Sigmoid colon (tissue), 7 donors: ENCODE results near the gene PEX14. TPM values are rescaled to one million over a fixed set of nuclear protein-coding genes. Genes with fewer than 3 reads are reported as not detected.
A peak's percentile ranks its signal among the peaks of the same experiment; 100 is the strongest.

Experiments
- DNase-seq: peaks from one replicate; pipeline ENCODE4 v3.0.0-alpha.2; 2019
- H3K27ac ChIP-seq, 4 donors: fragments of 200-600 bp; sonication (generic); one replicate each; pipeline ENCODE4 v1.5.1; 2016 to 2019; ENCODE audit warnings: mild to moderate bottlenecking in 1 of 4
- H3K27me3 ChIP-seq, 3 donors: fragments of 200-600 bp; sonication (generic); one replicate each; pipeline ENCODE4 v1.5.1; 2019; ENCODE audit warnings: mild to moderate bottlenecking in 1 of 3
- H3K36me3 ChIP-seq, 4 donors: fragments of 200-600 bp; sonication (generic); one replicate each; pipeline ENCODE4 v1.5.1; 2016 to 2019
- H3K4me1 ChIP-seq, 4 donors: fragments of 200-600 bp; sonication (generic); one replicate each; pipeline ENCODE4 v1.5.1; 2017 to 2019
- H3K4me3 ChIP-seq, 4 donors: fragments of 200-600 bp; sonication (generic); one replicate each; pipeline ENCODE4 v1.5.1; 2017 to 2019; ENCODE audit warnings: mild to moderate bottlenecking in 2 of 4, moderate library complexity in 1 of 4
- H3K9me3 ChIP-seq, 4 donors: fragments of 200-600 bp in 3 of 4; sonication (generic) in 3 of 4; one replicate each; pipeline versions ENCODE4 v1.5.1 to v1.6.1; 2013 to 2019
- EP300 ChIP-seq, 4 donors: sonication (generic); formaldehyde crosslinking; IDR thresholded peaks; one replicate each; pipeline ENCODE4 v1.6.1; 2017; ENCODE audit warnings: antibody characterized with exemption in 4 of 4
- POLR2A ChIP-seq, 2 donors: fragments of 450-650 bp; IDR thresholded peaks; one replicate each; pipeline ENCODE4 v1.6.1; 2016; ENCODE audit warnings: antibody characterized with exemption in 2 of 2, mild to moderate bottlenecking in 2 of 2, moderate library complexity in 2 of 2
- POLR2AphosphoS5 ChIP-seq, 4 donors: sonication (generic); formaldehyde crosslinking; IDR thresholded peaks; one replicate each; pipeline ENCODE4 v1.6.1; 2017; ENCODE audit warnings: antibody characterized with exemption in 4 of 4
- WGBS, 2 donors: extraction: QIAGEN DNeasy Blood & Tissue Kit; methylation state at CpG; one replicate each; pipeline ENCODE4 v1.1.7; 2013; 5-methylcytosine and 5-hydroxymethylcytosine counted together
- intact Hi-C: fragments of 100-400 bp; cut with DNase I; formaldehyde crosslinking; loops from one replicate; pipeline ENCODE4 v1.15.1; 2023
- polyA plus RNA-seq, 3 donors: library from polyadenylated mRNA; stranded (reverse); fragments of 200-250 nt; gene quantifications; one replicate each; pipeline ENCODE4 v1.2.3, GENCODE V29; 2013
- total RNA-seq, 4 donors: library from RNA; depleted of rRNA; stranded (reverse); fragments of >200 nt; gene quantifications; one replicate each; pipeline ENCODE4 v1.1.0, GENCODE V29; 2016
- TF ChIP-seq, protein P1 (sequence below), 4 experiments: fragments of 450-650 bp in 3 of 4; fragments of 200-600 bp in 1 of 4; IDR thresholded peaks; one replicate each; pipeline ENCODE4 v1.5.1; 2016 to 2019; ENCODE audit warnings: antibody characterized with exemption in 4 of 4, mild to moderate bottlenecking in 3 of 4, moderate library complexity in 2 of 4
- donor health status: healthy with polysubstance abuse.
- donor health status: Bipolar disorder and iron deficiency.
- donor health status: healthy.

PEX14 gene
- total and polyA plus RNA-seq, 7 donors: 8.3 to 23.3 (median 14.4) TPM

GRCh38 chr1:10522322-10522860 lies 47.6 kb downstream of the PEX14 start:
- peak overlapping the region in 1 of 4 donors; percentile 34 for H3K27ac ChIP-seq
- H3K36me3 ChIP-seq: no peaks in the 10 kb centered on the region
- 75 to 76% methylated on average over 3 of the region's 3 CpGs for WGBS, 2 donors
- no peaks in the 10 kb centered on the region for H3K27me3 ChIP-seq
- H3K9me3 ChIP-seq: no peaks in the 10 kb centered on the region
- H3K4me3 ChIP-seq: no peak overlapping the region
- intact Hi-C loops: no loop called here
- DNase-seq: no peak
- H3K4me1 ChIP-seq: peaks cover 0 to 25% (median 18%) of the 10 kb centered on the region in 4 donors
- TF ChIP-seq POLR2A (IDR thresholded peaks at IDR 0.05): no peak
- no peak for TF ChIP-seq EP300 (IDR thresholded peaks at IDR 0.05)
- TF ChIP-seq, protein P1, sequence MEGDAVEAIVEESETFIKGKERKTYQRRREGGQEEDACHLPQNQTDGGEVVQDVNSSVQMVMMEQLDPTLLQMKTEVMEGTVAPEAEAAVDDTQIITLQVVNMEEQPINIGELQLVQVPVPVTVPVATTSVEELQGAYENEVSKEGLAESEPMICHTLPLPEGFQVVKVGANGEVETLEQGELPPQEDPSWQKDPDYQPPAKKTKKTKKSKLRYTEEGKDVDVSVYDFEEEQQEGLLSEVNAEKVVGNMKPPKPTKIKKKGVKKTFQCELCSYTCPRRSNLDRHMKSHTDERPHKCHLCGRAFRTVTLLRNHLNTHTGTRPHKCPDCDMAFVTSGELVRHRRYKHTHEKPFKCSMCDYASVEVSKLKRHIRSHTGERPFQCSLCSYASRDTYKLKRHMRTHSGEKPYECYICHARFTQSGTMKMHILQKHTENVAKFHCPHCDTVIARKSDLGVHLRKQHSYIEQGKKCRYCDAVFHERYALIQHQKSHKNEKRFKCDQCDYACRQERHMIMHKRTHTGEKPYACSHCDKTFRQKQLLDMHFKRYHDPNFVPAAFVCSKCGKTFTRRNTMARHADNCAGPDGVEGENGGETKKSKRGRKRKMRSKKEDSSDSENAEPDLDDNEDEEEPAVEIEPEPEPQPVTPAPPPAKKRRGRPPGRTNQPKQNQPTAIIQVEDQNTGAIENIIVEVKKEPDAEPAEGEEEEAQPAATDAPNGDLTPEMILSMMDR (IDR thresholded peaks at IDR 0.05): no peak
- no peak for TF ChIP-seq POLR2AphosphoS5 (IDR thresholded peaks at IDR 0.05)

- no peak overlapping the region for H3K4me3 ChIP-seq
- no peak for DNase-seq
- H3K27ac ChIP-seq: no peak overlapping the region
- H3K9me3 ChIP-seq: no peaks in the 10 kb centered on the region
- intact Hi-C loops: no loop called here
- WGBS, 2 donors: 91 to 93% methylated on average over 5 of the region's 5 CpGs
- H3K27me3 ChIP-seq: no peaks in the 10 kb centered on the region
- no peaks in the 10 kb centered on the region for H3K36me3 ChIP-seq
- TF ChIP-seq EP300 (IDR thresholded peaks at IDR 0.05): no peak
- no peak for TF ChIP-seq POLR2AphosphoS5 (IDR thresholded peaks at IDR 0.05)
- TF ChIP-seq, protein P1 (IDR thresholded peaks at IDR 0.05): no peak
- TF ChIP-seq POLR2A (IDR thresholded peaks at IDR 0.05): no peak
- H3K4me1 ChIP-seq: peaks cover 0 to 38% (median 28%) of the 10 kb centered on the region in 4 donors
Observed at GRCh38 chr1:10525208-10525607, 50.5 kb downstream of the PEX14 start.

DNA sequence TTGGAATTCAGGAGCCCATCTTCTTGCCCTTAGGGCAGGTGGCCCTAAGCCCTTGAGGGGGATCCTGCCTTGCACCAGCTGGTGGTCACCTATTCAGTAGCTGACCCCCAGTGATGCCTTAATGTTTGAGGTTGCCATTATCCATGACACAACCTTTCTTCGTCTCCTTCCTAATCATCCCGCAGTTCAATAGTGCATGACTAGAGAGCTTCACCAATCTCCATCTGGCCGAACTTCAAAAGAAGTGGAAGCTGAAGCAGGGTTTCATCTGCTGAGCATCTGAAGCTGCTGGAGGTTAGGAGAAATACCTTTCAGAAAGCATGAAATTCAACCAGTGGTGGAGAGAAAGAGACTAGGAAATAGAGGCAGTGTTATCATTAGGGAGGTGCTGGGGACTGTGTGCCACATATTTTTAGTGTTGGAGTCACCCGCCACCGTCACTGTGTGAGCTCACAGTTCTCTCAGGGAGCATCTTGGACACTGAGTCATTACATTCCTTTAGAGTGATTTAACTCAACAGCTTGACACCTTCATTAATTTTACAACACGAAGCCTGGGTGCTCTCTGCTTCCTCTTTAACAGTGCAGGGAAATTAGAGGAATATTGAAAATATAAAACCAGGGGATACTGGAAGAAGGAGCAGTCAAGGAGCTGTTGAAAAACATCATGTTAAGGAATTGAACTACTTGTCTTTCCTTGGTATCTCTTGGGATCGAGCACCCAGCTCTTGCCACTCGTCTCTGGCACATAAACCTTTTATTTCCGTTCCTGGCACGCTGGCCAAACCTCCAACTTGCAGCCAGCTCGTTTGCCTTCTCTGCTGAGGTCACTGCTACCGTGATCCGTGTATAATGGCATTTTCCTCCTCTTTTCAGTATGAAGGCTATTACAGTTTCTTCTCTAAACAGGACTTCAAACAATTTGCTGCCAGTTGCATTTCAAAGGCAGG lies 53.6 kb downstream of the PEX14 start:
- peak overlapping the region in 1 of 4 donors; percentile 19 for H3K4me3 ChIP-seq
- no peaks in the 10 kb centered on the region for H3K36me3 ChIP-seq
- peaks cover 0 to 56% (median 40%) of the 10 kb centered on the region in 4 donors for H3K4me1 ChIP-seq
- 81 to 83% methylated on average over 13 of the region's 13 CpGs for WGBS, 2 donors
- peak; percentile 90 for DNase-seq
- H3K9me3 ChIP-seq: no peaks in the 10 kb centered on the region
- intact Hi-C loops: loop anchor here (2.0 kb wide), 1 partner anchor 268 kb away; the partner anchor contains the start of gene CASZ1
- no peaks in the 10 kb centered on the region for H3K27me3 ChIP-seq
- peak overlapping the region; percentile 65 to 90 (median 76) for H3K27ac ChIP-seq
- TF ChIP-seq, protein P1 (IDR thresholded peaks at IDR 0.05): no peak
- TF ChIP-seq POLR2AphosphoS5 (IDR thresholded peaks at IDR 0.05) (peak; percentile 39 to 75 (median 57)), EP300 (IDR thresholded peaks at IDR 0.05) (peak; percentile 33 to 91 (median 62)), POLR2A (IDR thresholded peaks at IDR 0.05) (no peak)

GRCh38 chr1:10529091-10529490 lies 54.3 kb downstream of the PEX14 start:
- WGBS, 2 donors: 91 to 92% methylated on average over 12 of the region's 12 CpGs
- peak in 1 of 4 donors; percentile 36 for TF ChIP-seq POLR2AphosphoS5 (IDR thresholded peaks at IDR 0.05)
- TF ChIP-seq, protein P1 (IDR thresholded peaks at IDR 0.05): no peak

More at GRCh38 chr1:10529091-10529490, 54.3 kb downstream of the PEX14 start:
- H3K4me1 ChIP-seq: peaks cover 0 to 55% (median 40%) of the 10 kb centered on the region in 4 donors
- peak overlapping the region in 1 of 4 donors; percentile 19 for H3K4me3 ChIP-seq
- H3K27me3 ChIP-seq: no peaks in the 10 kb centered on the region
- no peaks in the 10 kb centered on the region for H3K36me3 ChIP-seq
- DNase-seq: no peak
- intact Hi-C loops: loop anchor here (2.0 kb wide), 1 partner anchor 268 kb away; the partner anchor contains the start of gene CASZ1
- H3K9me3 ChIP-seq: no peaks in the 10 kb centered on the region
- H3K27ac ChIP-seq: peak overlapping the region; percentile 65 to 90 (median 76)
